NCI-H1048 (cell line): ENCODE measurements around the gene PIF1.

Source experiments
- DNase-seq: peaks from one replicate; lab custom pipeline; 2025; lab: John Stamatoyannopoulos, UW

Gene PIF1

GRCh38 chr15:64825431-64826294, at the start of gene PIF1:
PIF1 (minus strand) TSS chr15:64825647; CDS start chr15:64824335, 1,312 bp downstream.
- peak; percentile 96 for DNase-seq

- DNase-seq, result no peak
Measured at GRCh38 chr15:64870353-64870752, 44.9 kb upstream of the PIF1 start.

- no peak for DNase-seq
Measured at GRCh38 chr15:64869501-64869900, 44.1 kb upstream of the PIF1 start.

- DNase-seq, result no peak
Measured at GRCh38 chr15:64865998-64866520, 40.6 kb upstream of the PIF1 start.

- no peak for DNase-seq
Measured at GRCh38 chr15:64865126-64865997, 39.9 kb upstream of the PIF1 start.

- DNase-seq, result no peak
Measured at GRCh38 chr15:64864068-64864467, 38.6 kb upstream of the PIF1 start.

- DNase-seq, result no peak
Measured at GRCh38 chr15:64862408-64862807, 37.0 kb upstream of the PIF1 start.

- no peak for DNase-seq
Measured at GRCh38 chr15:64861960-64862359, 36.5 kb upstream of the PIF1 start.

GRCh38 chr15:64861331-64861730, 35.9 kb upstream of the PIF1 start:
- DNase-seq, result no peak

- no peak for DNase-seq
Measured at GRCh38 chr15:64859226-64859625, 33.8 kb upstream of the PIF1 start.

GRCh38 chr15:64858021-64858575, 32.7 kb upstream of the PIF1 start:
- DNase-seq, result no peak

- no peak for DNase-seq
Measured at GRCh38 chr15:64857421-64857820, 32.0 kb upstream of the PIF1 start.

- DNase-seq, result no peak
Measured at GRCh38 chr15:64856429-64857145, 31.1 kb upstream of the PIF1 start.

- no peak for DNase-seq
Measured at GRCh38 chr15:64855205-64855975, 29.9 kb upstream of the PIF1 start.

GRCh38 chr15:64854526-64854925, 29.1 kb upstream of the PIF1 start:
- DNase-seq, result no peak

- no peak for DNase-seq
Measured at GRCh38 chr15:64854041-64854440, 28.6 kb upstream of the PIF1 start.

- DNase-seq, result no peak
Measured at GRCh38 chr15:64851503-64851840, 26.0 kb upstream of the PIF1 start.

GRCh38 chr15:64850778-64851502, 25.5 kb upstream of the PIF1 start:
- DNase-seq, result no peak

GRCh38 chr15:64847876-64848716, 22.6 kb upstream of the PIF1 start:
- no peak for DNase-seq
